ENCODE results near the gene DPF3.

DPF3 gene

GRCh38 chr14:72646861-72647528 is 246.9 kb downstream of the DPF3 start:
- DNase-seq (ENCODE audit: low spot score): no peak

DNA sequence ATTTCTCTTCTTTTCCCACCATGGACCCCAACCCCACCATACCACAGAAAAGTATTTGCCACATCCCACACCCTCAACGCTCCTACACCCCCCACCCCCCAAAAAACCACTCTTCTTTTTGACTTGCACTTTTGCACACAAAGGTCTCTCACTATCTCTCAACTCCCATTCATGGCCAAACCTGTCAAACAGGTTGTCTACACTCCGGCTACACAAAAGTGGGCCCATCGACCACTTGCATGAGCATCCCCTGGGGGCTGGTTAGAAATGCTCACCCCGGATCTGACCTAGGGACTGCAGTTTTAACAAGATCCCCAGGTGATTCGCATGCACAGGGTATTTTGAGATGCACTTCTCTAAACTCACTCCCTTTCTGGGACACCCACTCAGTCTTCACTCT is 248.2 kb downstream of the DPF3 start:
- DNase-seq (ENCODE audit: low spot score): no peak

- DNase-seq (ENCODE audit: low spot score): no peak
Measured at GRCh38 chr14:72644758-72645489, 249.0 kb downstream of the DPF3 start.

DNA sequence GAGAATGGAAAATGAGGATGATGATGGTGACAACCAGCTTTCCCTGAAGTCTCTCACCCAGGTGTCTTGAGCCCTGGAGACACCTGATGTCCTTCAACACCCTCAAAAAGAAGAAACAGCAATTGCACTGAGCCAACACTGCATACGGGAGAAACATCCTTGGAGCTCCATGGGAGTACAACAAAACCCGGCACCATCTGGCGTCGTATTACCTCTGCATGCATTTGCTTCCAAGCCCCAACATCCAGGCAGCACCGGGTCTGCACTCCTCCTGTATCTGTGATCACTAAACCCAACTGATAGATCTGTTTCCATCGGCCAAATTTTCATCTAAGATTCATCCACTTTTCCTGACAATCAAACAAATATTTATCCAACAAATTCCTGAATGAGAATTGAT is 249.9 kb downstream of the DPF3 start:
- no peak for DNase-seq (ENCODE audit: low spot score)

GRCh38 chr14:72643317-72643801 is 250.5 kb downstream of the DPF3 start:
- peak; percentile 96 for DNase-seq (ENCODE audit: low spot score)

DNA sequence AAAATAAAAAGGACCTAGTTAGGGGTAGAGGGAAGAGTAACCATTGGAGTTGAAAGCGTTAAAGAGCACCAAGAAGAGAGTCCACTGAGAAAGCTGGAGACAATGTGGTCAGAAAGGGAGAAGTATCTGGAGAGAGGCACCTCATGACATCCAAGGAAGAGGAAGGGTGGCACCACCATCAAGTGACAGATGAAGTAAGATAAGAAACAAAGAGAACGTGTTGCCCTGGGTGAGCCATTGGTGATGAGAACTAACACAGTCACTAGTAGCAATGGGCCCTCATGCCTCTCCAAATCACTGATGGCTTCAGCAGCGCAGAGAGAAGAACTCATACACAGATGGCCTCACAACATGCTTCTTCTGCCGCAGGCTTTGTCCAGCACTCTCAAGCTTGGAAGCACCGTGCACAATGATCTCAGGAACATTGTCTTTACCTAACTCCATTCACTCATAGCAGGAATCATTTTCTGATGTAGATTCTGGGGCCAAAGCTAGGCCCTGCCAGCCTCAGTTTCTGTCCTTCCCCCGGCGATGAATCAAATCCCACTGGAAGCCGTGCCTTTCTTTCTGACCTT is 252.9 kb downstream of the DPF3 start:
- DNase-seq (ENCODE audit: low spot score): no peak

DNA sequence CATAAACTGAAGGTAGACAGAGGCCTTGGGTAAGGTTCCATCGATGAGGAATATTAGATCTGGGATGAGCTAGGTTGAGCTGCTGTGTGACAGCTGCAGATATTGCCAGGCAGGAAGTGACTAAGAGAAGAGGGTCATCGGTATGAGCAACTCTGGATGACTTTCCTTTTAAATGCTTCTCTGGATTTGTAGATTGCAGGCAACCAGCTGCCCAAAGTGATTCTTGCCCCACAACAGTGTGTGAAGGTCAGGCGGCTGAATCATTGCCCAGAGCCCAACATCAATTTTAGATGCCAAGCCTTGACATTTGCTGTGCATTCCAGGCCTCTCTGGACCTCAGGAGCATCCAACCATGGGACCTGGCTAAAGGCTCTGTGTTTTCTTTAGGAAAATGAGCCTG is 255.9 kb downstream of the DPF3 start:
- peak; percentile 93 for DNase-seq (ENCODE audit: low spot score)

- DNase-seq (ENCODE audit: low spot score): no peak
Measured at GRCh38 chr14:72636871-72637270, 257.0 kb downstream of the DPF3 start.

DNA sequence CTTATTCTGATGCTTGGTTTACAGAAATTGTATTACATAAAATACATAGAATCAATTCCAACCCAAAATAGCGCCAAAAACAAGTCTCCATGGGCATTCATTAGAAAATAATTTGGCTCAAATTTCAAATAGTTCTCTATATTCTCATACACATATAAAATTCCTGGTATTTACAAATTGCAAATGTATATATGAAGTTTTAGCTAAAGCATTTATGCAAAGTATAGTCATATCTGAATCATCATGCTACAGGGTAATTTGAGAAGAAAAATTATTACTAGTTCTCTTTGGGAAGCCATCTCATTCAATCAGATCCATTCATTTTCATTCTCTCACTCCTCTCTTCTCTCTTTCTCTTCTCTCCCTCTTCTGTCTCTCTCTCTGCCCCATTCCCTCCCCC is 257.8 kb downstream of the DPF3 start:
- no peak for DNase-seq (ENCODE audit: low spot score)

DNA sequence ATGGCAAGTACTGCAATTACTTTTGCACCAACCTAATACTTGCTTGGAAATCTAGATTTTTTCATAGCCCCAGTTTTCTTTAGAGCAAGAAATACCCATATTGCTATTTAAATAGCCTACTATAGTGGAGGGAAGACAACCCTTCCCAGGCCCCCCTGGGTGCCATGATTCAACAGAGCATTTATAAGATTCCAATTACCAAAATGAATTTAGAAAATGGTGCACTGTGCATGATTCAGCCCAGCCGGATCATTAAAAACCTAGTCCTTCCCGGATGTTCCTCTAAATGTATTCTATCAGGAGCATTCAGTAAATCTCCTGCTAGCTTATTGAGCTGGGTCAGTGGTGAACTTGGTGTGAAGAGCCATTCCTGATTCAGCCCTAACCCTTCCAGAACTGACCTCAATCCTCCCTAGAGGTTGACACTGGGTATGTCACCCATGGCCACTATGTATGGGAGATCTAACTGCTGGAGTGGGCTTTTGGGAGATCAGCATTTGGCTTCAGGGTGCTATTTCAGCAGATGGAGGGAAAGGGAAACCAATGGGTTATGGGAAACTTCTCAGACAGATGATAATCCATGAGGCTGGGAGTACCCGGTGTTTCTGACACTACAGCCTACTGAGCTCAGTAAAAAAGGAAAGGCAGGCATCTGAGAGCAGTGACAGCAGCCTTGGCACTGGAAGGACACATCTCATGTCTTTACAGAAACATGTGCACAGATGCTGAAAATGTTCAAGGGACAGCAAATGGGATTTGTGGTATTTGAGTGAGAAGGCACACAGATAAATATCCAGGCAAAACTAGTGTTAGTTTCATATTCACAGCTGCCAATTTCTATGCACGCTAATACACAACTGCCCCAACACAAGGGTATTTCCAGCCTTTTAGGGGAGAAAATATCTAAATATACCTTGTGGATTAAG is 258.9 kb downstream of the DPF3 start:
- DNase-seq (ENCODE audit: low spot score): no peak

DNA sequence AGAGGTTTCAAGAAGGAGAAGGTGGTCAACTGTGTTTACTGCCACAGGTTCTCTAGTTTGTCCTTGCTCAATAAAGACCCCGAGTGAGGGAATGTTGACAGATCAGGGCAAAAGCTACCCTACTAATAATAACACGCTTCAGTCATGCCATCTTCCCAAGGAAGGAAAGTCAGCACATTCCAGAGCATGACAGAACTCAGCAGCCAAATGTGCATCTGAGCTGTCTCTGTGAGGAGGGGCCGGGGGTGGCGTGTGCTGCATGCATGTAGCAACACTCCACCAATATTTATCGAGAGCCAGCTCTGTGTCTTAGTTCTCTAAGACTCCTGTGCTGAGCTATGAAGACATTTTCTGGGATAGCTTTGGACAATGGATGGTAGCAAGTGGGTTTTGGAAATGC is 260.4 kb downstream of the DPF3 start:
- DNase-seq (ENCODE audit: low spot score): no peak

GRCh38 chr14:72632727-72633126 is 261.2 kb downstream of the DPF3 start:
- no peak for DNase-seq (ENCODE audit: low spot score)

DNA sequence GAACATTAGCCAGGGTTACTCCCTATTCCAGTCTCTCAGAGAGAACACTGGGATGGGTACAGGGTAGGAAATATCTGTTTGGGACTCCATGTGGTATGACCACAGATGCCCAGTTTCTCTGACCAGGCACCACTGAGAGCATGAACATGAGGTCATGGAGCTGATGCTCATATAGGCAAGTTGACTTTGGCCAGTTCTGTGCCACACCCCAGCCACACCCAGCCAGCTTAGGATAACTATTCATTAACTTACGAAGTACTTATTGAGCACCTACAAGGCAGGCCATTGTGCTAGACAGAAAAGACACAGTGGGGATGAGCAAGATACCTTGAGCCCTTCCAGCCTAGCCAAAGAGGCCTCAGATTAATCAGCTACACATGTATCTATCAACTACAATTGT is 262.5 kb downstream of the DPF3 start:
- no peak for DNase-seq (ENCODE audit: low spot score)

DNA sequence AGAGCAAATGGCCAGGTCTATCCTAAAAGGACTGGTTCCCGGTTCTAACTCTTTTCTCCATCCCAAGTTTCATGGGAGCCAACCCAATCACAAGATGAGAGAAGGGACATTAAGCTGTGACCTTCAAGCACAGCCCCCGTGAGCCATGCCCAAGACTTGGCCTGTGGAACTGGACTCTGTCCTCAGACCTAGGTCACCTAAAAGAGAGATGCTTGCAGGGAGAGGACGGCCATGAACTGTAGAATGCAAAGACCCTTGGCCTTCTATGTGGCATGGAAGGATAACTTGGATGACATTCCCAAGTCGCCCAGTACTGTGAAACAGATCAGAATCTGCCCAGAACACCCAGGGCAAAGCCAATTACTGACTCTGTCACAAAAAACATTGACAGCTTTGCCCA is 263.5 kb downstream of the DPF3 start:
- no peak for DNase-seq (ENCODE audit: low spot score)

DNA sequence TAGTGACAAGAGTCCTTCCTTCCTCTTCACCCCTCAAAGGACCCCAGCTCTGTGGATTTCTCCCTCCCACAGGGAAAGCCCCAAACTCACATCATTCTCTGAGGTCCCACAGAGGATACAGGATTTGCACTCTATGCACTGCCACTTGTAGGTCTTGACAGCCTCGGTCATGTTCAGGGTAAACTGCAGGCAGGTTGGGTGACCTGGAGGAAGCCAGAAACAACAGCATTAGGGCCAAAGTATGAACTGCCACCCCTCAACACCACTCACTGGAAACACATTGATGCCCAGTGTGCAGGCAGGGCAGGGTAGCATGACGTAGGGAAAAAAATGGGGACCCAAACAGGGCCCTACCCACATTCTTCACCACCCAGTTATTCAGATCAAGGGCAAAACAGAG is 264.4 kb downstream of the DPF3 start:
- DNase-seq (ENCODE audit: low spot score): no peak

- DNase-seq (ENCODE audit: low spot score): no peak
Measured at GRCh38 chr14:72625689-72626088, 268.2 kb downstream of the DPF3 start.

DNA sequence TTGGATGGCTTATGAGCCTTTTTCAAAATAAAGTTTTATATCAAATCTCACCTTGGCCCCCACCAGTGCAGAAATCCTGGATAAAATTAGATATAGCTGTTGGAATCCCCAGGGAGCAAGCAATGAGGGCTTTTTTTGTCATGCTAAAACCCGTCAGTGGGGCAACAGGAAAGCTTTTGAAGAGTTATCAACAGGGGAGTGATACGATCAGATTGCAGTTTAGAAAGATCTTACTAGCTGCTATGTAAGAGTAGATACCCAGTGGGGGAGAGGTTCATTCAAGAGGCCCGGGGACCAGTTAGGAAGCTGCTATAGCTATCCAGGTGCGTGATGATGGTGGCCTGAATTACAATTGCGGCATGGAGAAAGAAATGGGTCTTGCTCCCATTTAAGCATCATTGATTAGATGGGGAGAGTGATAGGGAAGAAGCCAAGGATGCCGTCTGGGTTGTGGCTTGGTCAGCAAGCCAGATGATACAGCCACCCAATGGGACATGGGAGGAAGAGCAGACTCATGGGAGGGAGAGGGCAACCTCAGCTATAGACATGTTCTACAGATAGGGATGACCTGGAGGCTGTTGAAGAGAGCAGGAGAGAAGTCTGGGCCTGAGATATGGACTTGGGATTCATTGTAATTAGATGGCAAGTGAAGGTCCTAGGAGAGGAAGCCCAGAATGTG is 272.4 kb downstream of the DPF3 start:
- no peak for DNase-seq (ENCODE audit: low spot score)

DNA sequence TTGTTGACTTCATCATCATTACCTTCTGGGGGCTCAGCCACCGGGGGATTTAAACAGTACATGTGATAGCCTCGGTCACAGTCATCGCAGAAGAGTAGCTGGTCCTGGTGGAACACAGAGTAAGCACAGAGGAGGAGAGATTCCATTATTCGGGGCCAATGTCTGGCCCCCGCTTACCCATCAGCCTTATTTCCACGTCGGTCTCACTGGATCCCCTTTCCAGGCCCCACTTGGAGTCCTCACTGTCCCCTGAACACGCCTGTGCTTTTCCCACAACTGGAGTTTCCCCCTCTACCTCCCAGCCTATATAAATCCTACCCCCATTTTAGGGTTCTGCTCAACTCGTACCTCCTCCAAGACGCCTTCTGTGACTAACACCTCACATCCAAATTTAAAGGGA is 274.0 kb downstream of the DPF3 start:
- DNase-seq (ENCODE audit: low spot score): no peak

DNA sequence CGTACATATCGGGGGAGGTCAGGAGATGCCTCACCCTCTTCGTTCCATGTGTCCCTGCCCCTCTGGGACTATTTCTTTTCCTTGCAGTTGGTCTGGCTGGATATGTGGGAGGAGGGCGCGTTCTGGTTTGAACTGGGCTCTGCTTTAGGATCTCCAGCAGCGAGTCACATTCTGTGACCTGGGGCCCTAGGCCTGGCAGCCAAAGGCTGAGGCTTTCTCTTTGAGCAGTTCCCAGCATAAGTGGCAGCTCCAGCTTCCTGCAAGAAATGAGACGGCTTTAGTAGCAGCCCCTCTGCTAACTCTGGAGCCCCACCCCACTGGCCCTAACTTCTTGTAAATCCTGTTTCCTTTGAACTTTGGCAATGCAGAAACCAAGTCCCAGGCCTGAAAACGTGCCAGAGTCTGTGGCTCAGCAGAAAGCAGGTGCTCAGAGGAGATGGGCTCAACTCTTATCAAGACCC is 274.8 kb downstream of the DPF3 start:
- DNase-seq (ENCODE audit: low spot score): no peak

- no peak for DNase-seq (ENCODE audit: low spot score)
Measured at GRCh38 chr14:72618424-72618823, 275.5 kb downstream of the DPF3 start.

- DNase-seq (ENCODE audit: low spot score): peak; percentile 45
Measured at GRCh38 chr14:72617391-72618031, 276.4 kb downstream of the DPF3 start.
